Panc1 (cell line): ENCODE data around the gene FAM187B. TPM values are rescaled to one million over a fixed set of nuclear protein-coding genes. Genes with fewer than 3 reads are reported as not detected.
A peak's percentile ranks its signal among the peaks of the same experiment; 100 is the strongest.

Experiments
- ATAC-seq: fragments of 200-7000 bp; cut with Tn5 transposase; 2 replicates; pipeline ENCODE4 v1.9.1; 2020; ENCODE audit warnings: mild to moderate bottlenecking, moderate library complexity
- BruUV-seq: library from RNA; stranded (reverse); fragments of 400-500 nt; replicated peaks from 2 replicates; lab custom pipeline; 2021; lab: Mats Ljungman, UMichigan
- CTCF ChIA-PET: fragments of 300-600 bp; sonication (Branson Sonifier 250); formaldehyde crosslinking; loops from one replicate; lab custom pipeline; 2022; ENCODE audit warnings: antibody characterized with exemption; lab: Charles Lee
- POLR2A ChIA-PET: fragments of 300-600 bp; sonication (Branson Sonifier 250); formaldehyde crosslinking; loops from one replicate; lab custom pipeline; 2022; ENCODE audit warnings: antibody characterized with exemption; lab: Charles Lee
- DNase-seq: peaks from one replicate; pipeline ENCODE4 v3.0.0-alpha.2; 2010; ENCODE audit warnings: low read depth, low spot score
- H3K27ac ChIP-seq: 2 replicates; pipeline ENCODE4 v1.5.1; 2011; ENCODE audit warnings: mild to moderate bottlenecking, low read length, inconsistent platforms
- H3K27me3 ChIP-seq: fragments of 200-500 bp; sonication (Bioruptor generic); 2 replicates; pipeline ENCODE4 v1.6.0; 2014; ENCODE audit warnings: low read length, inconsistent platforms; ENCODE audit not compliant: control insufficient read depth, insufficient read depth
- H3K36me3 ChIP-seq: fragments of 200-500 bp; sonication (Bioruptor generic); 2 replicates; pipeline ENCODE4 v1.5.1; 2014; ENCODE audit warnings: inconsistent platforms, mild to moderate bottlenecking, low read length, moderate library complexity; ENCODE audit not compliant: control insufficient read depth, insufficient read depth
- H3K4me1 ChIP-seq: 2 replicates; pipeline ENCODE4 v1.5.1; 2011; ENCODE audit warnings: inconsistent platforms, mild to moderate bottlenecking, low read length, moderate library complexity; ENCODE audit not compliant: control insufficient read depth, insufficient read depth
- H3K4me3 ChIP-seq, 2 experiments: 2 replicates each; pipeline ENCODE4 v1.5.1; 2011 to 2012; ENCODE audit warnings: low read depth in 2 of 2, low read length in 2 of 2, mild to moderate bottlenecking in 2 of 2, inconsistent platforms in 1 of 2, moderate library complexity in 1 of 2
- H3K9me3 ChIP-seq: fragments of 200-500 bp; sonication (Bioruptor generic); 2 replicates; pipeline ENCODE4 v1.5.1; 2014; ENCODE audit warnings: low read depth, mild to moderate bottlenecking, inconsistent platforms, low read length, moderate library complexity; ENCODE audit not compliant: control insufficient read depth, insufficient read depth
- POLR2AphosphoS5 ChIP-seq: IDR thresholded peaks from 2 replicates; pipeline ENCODE4 v1.6.1; 2012; ENCODE audit warnings: mild to moderate bottlenecking, low read depth, low read length, moderate library complexity
- SIN3A ChIP-seq: IDR thresholded peaks from 2 replicates; pipeline ENCODE4 v1.6.1; 2012; ENCODE audit warnings: low read depth, mild to moderate bottlenecking, low read length, moderate library complexity, borderline replicate concordance; ENCODE audit not compliant: insufficient read depth
- TCF7L2 ChIP-seq: IDR thresholded peaks from 2 replicates; pipeline ENCODE4 v1.6.1; 2011; ENCODE audit warnings: mild to moderate bottlenecking, low read depth, low read length, inconsistent platforms
- in situ Hi-C: cut with HindIII; loops from 2 replicates; pipeline ENCODE4 v1.10.0; 2016; ENCODE audit warnings: low sequenced_read_pairs, low pct_unique_long_range_greater_than_20kb
- intact Hi-C: fragments of 100-400 bp; cut with micrococcal nuclease; formaldehyde crosslinking; loops from one replicate; pipeline ENCODE4 v1.10.0; 2022; ENCODE audit not compliant: unreplicated experiment
- total RNA-seq: library from RNA; stranded (reverse); gene quantifications from one replicate; pipeline ENCODE4 v1.2.1, GENCODE V29; 2021; ENCODE audit not compliant: unreplicated experiment
- TF ChIP-seq, protein P1 (sequence below), 2 experiments: IDR thresholded peaks; 2 replicates each; pipeline ENCODE4 v1.6.1; 2011 to 2012; ENCODE audit warnings: low read depth in 2 of 2, control low read depth in 1 of 2, low read length in 1 of 2, mild to moderate bottlenecking in 1 of 2, moderate library complexity in 1 of 2; ENCODE audit not compliant: insufficient read depth in 1 of 2
- TF ChIP-seq, protein P2 (sequence below): fragments of 450-650 bp; IDR thresholded peaks from 2 replicates; pipeline ENCODE4 v1.5.1; 2017; ENCODE audit warnings: mild to moderate bottlenecking

The FAM187B gene
- total RNA-seq, 1 experiment from 2014 or later = not detected

DNA sequence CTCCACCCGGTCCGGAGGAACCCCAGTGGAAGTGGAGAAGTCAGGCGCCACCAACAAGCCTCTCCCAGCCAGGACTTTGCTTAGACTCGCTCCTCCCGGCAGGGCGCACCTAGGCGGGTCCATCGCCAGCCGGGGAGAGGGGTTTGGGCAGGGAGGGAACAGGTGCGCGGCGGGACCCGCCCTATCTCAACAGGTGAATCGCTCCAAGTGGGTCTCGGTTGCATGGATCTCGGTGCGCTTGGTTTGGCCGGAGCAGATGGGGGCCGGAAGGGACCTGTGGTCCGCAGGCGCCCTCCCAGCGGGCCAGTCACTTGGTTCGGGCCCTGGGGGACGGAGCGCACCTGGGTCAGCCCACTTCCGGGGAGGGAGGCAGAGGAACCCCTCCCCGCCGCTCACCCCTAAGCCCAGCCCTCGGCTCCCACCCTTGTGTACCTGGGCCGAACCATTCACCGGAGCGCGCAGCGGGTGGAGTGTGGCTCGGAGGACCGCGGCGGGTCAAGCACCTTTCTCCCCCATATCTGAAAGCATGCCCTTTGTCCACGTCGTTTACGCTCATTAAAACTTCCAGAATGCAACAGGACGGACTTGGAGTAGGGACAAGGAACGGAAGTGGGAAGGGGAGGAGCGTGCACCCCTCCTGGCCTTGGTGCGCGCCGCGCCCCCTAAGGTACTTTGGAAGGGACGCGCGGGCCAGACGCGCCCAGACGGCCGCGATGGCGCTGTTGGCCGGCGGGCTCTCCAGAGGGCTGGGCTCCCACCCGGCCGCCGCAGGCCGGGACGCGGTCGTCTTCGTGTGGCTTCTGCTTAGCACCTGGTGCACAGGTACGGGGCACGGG is 20.0 kb upstream of the FAM187B start, which contains the start of gene LSR:
Gene LSR, plus strand, starts transcription at position 693 of the 836 bp plus-strand sequence. Its CDS starts 21 bp downstream, at position 714.
- Histone ChIP-seq H3K36me3 (no peaks in the 10 kb centered on the region; the same call in 1 of the 2 replicates), H3K4me3 (peak within 1 kb of the TSS; percentile 73 to 78), H3K9me3 (no peaks in the 10 kb centered on the region; the same call in 1 of the 2 replicates), H3K27me3 (peaks cover 18% of the 10 kb centered on the region), H3K27ac (peak within 1 kb of the TSS; percentile 85), H3K4me1 (peaks cover 4% of the 10 kb centered on the region; the same call in 1 of the 2 replicates)
- TF ChIP-seq, protein P1, sequence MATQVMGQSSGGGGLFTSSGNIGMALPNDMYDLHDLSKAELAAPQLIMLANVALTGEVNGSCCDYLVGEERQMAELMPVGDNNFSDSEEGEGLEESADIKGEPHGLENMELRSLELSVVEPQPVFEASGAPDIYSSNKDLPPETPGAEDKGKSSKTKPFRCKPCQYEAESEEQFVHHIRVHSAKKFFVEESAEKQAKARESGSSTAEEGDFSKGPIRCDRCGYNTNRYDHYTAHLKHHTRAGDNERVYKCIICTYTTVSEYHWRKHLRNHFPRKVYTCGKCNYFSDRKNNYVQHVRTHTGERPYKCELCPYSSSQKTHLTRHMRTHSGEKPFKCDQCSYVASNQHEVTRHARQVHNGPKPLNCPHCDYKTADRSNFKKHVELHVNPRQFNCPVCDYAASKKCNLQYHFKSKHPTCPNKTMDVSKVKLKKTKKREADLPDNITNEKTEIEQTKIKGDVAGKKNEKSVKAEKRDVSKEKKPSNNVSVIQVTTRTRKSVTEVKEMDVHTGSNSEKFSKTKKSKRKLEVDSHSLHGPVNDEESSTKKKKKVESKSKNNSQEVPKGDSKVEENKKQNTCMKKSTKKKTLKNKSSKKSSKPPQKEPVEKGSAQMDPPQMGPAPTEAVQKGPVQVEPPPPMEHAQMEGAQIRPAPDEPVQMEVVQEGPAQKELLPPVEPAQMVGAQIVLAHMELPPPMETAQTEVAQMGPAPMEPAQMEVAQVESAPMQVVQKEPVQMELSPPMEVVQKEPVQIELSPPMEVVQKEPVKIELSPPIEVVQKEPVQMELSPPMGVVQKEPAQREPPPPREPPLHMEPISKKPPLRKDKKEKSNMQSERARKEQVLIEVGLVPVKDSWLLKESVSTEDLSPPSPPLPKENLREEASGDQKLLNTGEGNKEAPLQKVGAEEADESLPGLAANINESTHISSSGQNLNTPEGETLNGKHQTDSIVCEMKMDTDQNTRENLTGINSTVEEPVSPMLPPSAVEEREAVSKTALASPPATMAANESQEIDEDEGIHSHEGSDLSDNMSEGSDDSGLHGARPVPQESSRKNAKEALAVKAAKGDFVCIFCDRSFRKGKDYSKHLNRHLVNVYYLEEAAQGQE (IDR thresholded peaks at IDR 0.05; ENCODE audit: insufficient read depth in 1 of 2, low read depth in 2 of 2, low read length in 1 of 2) = 0 out of 4 replicates have a peak, but pooled peaks of 1 of the 2 experiments have one; percentile 41
- TF ChIP-seq SIN3A (0 out of 2 replicates have a peak, but pooled peaks have one; percentile 68), POLR2AphosphoS5 (peak; percentile 80), TCF7L2 (0 out of 2 replicates have a peak, but pooled peaks have one; percentile 3)
- TF ChIP-seq, protein P2, sequence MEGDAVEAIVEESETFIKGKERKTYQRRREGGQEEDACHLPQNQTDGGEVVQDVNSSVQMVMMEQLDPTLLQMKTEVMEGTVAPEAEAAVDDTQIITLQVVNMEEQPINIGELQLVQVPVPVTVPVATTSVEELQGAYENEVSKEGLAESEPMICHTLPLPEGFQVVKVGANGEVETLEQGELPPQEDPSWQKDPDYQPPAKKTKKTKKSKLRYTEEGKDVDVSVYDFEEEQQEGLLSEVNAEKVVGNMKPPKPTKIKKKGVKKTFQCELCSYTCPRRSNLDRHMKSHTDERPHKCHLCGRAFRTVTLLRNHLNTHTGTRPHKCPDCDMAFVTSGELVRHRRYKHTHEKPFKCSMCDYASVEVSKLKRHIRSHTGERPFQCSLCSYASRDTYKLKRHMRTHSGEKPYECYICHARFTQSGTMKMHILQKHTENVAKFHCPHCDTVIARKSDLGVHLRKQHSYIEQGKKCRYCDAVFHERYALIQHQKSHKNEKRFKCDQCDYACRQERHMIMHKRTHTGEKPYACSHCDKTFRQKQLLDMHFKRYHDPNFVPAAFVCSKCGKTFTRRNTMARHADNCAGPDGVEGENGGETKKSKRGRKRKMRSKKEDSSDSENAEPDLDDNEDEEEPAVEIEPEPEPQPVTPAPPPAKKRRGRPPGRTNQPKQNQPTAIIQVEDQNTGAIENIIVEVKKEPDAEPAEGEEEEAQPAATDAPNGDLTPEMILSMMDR = no peak
- ChIA-PET CTCF (no interaction called here), POLR2A (no interaction called here)
- in situ Hi-C loops (no loop called here), intact Hi-C loops (no loop called here)
- DNase-seq (peak; percentile 43), ATAC-seq (peak; percentile 92)
- no TSS peak for BruUV-seq

DNA sequence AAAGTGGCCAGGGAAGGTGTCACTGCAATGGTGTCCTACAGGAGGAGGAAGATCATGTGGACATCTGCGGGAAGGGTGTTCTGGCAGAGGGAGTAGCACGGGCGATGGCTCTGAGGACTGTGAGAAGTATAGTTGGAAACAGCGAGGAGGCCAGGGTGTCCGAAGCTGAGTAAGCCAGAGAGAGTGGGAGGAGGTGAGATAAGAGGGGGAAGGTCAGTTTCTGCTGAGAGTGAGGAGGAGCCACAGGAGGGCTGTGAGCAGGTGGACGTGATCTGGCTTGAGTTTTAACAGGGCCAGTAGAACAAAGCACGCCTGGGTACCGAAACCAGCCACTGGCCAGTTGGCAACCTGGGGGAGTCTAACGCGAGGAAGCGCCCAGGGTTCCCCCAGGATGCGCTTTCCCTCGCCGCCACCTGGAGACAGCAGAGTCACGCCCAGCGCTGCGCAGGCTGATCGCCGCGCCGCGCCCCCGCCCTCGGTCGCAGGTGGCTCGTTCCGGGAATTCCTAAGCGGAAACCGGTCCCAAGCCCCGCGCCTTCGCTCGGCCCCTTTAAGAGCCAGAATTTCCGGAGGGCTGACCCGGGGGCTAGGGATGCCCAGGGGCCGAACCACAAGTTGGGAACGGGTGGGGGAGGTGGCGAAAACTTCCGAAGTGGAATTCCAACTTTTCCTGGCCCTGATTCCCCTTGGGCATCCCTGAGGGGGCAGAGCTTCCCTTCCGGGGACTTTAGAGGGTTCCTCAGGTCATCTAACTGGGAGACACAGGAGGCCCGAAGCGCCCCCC is 19.2 kb upstream of the FAM187B start:
- Histone ChIP-seq H3K36me3 (no peaks in the 10 kb centered on the region; the same call in 1 of the 2 replicates), H3K27ac (peak overlapping the region; percentile 85), H3K27me3 (peaks cover 25% of the 10 kb centered on the region), H3K9me3 (no peaks in the 10 kb centered on the region; the same call in 1 of the 2 replicates), H3K4me1 (peaks cover 4% of the 10 kb centered on the region; the same call in 1 of the 2 replicates), H3K4me3 (peak overlapping the region; percentile 73 to 78)
- ATAC-seq (peak; percentile 85), DNase-seq (peak; percentile 53)
- in situ Hi-C loops = no loop called here
- intact Hi-C loops = no loop called here
- ChIA-PET POLR2A (no interaction called here), CTCF (no interaction called here)
- TF ChIP-seq, protein P1 (IDR thresholded peaks at IDR 0.05; ENCODE audit: insufficient read depth in 1 of 2, low read depth in 2 of 2, low read length in 1 of 2) = no peak
- TF ChIP-seq TCF7L2 (0 out of 2 replicates have a peak, but pooled peaks have one; percentile 24), POLR2AphosphoS5 (peak; percentile 56), SIN3A (no peak)
- TF ChIP-seq, protein P2 = peak; percentile 78; the same call in 1 of the 2 replicates
- BruUV-seq = no TSS peak
